Keratinocyte (primary cell): ENCODE measurements around the gene DDX27.

Experiments
- EZH2 ChIP-seq: IDR thresholded peaks from one replicate; pipeline ENCODE4 v1.6.1; 2012; ENCODE audit warnings: inconsistent platforms, mild to moderate bottlenecking, low read length, moderate library complexity
- TF ChIP-seq, protein P1 (sequence below), 3 experiments: IDR thresholded peaks in 1 of 3; conservative IDR thresholded peaks in 1 of 3; optimal IDR thresholded peaks in 1 of 3; 2 replicates in 2 of 3; 3 replicates in 1 of 3; pipeline versions ENCODE3 to v1.5.1; 2011; ENCODE audit warnings: low read length in 3 of 3, mild to moderate bottlenecking in 3 of 3, moderate library complexity in 2 of 3, control low read depth in 1 of 3, inconsistent platforms in 1 of 3; ENCODE audit not compliant: insufficient read depth in 2 of 3; ENCODE audit errors: extremely low read depth in 1 of 3

DNA sequence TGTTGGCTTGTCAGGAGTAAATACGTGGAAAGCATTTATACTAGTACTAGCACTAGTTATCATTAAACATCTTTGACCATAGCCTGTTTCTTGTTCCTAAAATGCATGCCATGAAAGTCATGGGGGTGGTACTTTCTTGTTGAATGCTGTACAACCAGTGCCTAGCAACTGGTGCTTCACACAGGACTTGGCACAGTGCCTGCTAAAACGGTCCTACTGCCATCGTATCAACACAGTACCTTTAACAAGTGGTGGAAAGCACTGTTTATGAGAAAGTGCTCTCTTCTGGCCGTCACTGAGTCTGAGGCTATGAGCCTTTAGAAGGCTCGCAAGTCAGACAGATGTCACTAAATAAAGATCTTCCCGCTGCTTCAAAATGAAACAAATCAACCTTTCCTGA lies 37.0 kb downstream of the DDX27 start:
- TF ChIP-seq, protein P1, sequence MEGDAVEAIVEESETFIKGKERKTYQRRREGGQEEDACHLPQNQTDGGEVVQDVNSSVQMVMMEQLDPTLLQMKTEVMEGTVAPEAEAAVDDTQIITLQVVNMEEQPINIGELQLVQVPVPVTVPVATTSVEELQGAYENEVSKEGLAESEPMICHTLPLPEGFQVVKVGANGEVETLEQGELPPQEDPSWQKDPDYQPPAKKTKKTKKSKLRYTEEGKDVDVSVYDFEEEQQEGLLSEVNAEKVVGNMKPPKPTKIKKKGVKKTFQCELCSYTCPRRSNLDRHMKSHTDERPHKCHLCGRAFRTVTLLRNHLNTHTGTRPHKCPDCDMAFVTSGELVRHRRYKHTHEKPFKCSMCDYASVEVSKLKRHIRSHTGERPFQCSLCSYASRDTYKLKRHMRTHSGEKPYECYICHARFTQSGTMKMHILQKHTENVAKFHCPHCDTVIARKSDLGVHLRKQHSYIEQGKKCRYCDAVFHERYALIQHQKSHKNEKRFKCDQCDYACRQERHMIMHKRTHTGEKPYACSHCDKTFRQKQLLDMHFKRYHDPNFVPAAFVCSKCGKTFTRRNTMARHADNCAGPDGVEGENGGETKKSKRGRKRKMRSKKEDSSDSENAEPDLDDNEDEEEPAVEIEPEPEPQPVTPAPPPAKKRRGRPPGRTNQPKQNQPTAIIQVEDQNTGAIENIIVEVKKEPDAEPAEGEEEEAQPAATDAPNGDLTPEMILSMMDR (optimal IDR thresholded peaks at IDR 0.05 in 1 of 3, IDR thresholded peaks at IDR 0.05 in 1 of 3, conservative IDR thresholded peaks at IDR 0.05 in 1 of 3; ENCODE audit: extremely low read depth in 1 of 3, insufficient read depth in 2 of 3, low read length in 3 of 3), result no peak
- no peak for TF ChIP-seq EZH2
